Non-pigmented ciliary epithelial cell (primary cell): Measurements from ENCODE around the gene NR1H3.

Experiments
- DNase-seq: peaks from one replicate; pipeline ENCODE4 v3.0.0-alpha.2; 2010; ENCODE audit warnings: low read depth

Gene NR1H3

GRCh38 chr11:47269829-47270305 lies 12.1 kb downstream of the NR1H3 start, which contains the start of gene MADD:
Gene MADD, plus strand, starts transcription at chr11:47270133.
- no peak for DNase-seq

- no peak for DNase-seq
These were observed 12.8 kb downstream of the NR1H3 start for GRCh38 chr11:47270331-47271271.

GRCh38 chr11:47271328-47271727 lies 13.5 kb downstream of the NR1H3 start:
- DNase-seq: no peak

GRCh38 chr11:47271961-47272661 lies 14.3 kb downstream of the NR1H3 start:
- DNase-seq: no peak

GRCh38 chr11:47272706-47273105 lies 14.9 kb downstream of the NR1H3 start:
- DNase-seq: no peak

GRCh38 chr11:47274495-47275235 lies 16.9 kb downstream of the NR1H3 start:
- DNase-seq: no peak

- DNase-seq: no peak
These were observed 19.1 kb downstream of the NR1H3 start for GRCh38 chr11:47276923-47277322.

- DNase-seq: no peak
These were observed 20.3 kb downstream of the NR1H3 start for GRCh38 chr11:47278058-47278457.

GRCh38 chr11:47278769-47279168 lies 21.0 kb downstream of the NR1H3 start:
- no peak for DNase-seq

GRCh38 chr11:47280099-47280498 lies 22.3 kb downstream of the NR1H3 start:
- DNase-seq: no peak

GRCh38 chr11:47280860-47281259 lies 23.1 kb downstream of the NR1H3 start:
- no peak for DNase-seq

- no peak for DNase-seq
These were observed 24.7 kb downstream of the NR1H3 start for GRCh38 chr11:47282462-47282861.

GRCh38 chr11:47284151-47284550 lies 26.4 kb downstream of the NR1H3 start:
- no peak for DNase-seq

GRCh38 chr11:47285969-47286770 lies 28.4 kb downstream of the NR1H3 start:
- DNase-seq: no peak

GRCh38 chr11:47288066-47288465 lies 30.3 kb downstream of the NR1H3 start:
- DNase-seq: no peak

GRCh38 chr11:47289856-47290255 lies 32.1 kb downstream of the NR1H3 start:
- no peak for DNase-seq

- DNase-seq: no peak
These were observed 37.6 kb downstream of the NR1H3 start for GRCh38 chr11:47295385-47295784.

- no peak for DNase-seq
These were observed 38.2 kb downstream of the NR1H3 start for GRCh38 chr11:47296045-47296444.

- DNase-seq: no peak
These were observed 41.3 kb downstream of the NR1H3 start for GRCh38 chr11:47299078-47299477.

GRCh38 chr11:47302853-47303252 lies 45.1 kb downstream of the NR1H3 start:
- DNase-seq: no peak

GRCh38 chr11:47305734-47306483 lies 48.1 kb downstream of the NR1H3 start:
- no peak for DNase-seq
